Occipital lobe (tissue), 2 donors: ENCODE measurements around the gene H6PD. TPM values are rescaled to one million over a fixed set of nuclear protein-coding genes. Genes with fewer than 3 reads are reported as not detected.

Experiments used
- DNase-seq: peaks from one replicate; lab custom pipeline; 2025; lab: John Stamatoyannopoulos, UW
- total RNA-seq: library from RNA; depleted of rRNA; stranded (reverse); fragments of >200 nt; gene quantifications from one replicate; pipeline ENCODE4 v1.2.3, GENCODE V29; 2014

H6PD gene
- total RNA-seq, 1 donor from 2014 or later = 6.2 TPM

- DNase-seq = no peak
Measured at GRCh38 chr1:9204156-9204720, 30.3 kb upstream of the H6PD start.

GRCh38 chr1:9207086-9207485 is 27.5 kb upstream of the H6PD start:
- no peak for DNase-seq

GRCh38 chr1:9207715-9208114 is 26.9 kb upstream of the H6PD start:
- DNase-seq = no peak

GRCh38 chr1:9211291-9211811 is 23.2 kb upstream of the H6PD start:
- DNase-seq = no peak

- DNase-seq = no peak
Measured at GRCh38 chr1:9212735-9213134, 21.8 kb upstream of the H6PD start.

GRCh38 chr1:9213956-9214355 is 20.6 kb upstream of the H6PD start:
- DNase-seq = no peak

GRCh38 chr1:9218917-9219316 is 15.7 kb upstream of the H6PD start:
- no peak for DNase-seq

GRCh38 chr1:9222846-9223625 is 11.5 kb upstream of the H6PD start:
- DNase-seq = no peak

GRCh38 chr1:9224664-9225410 is 9.7 kb upstream of the H6PD start:
- DNase-seq = no peak

- no peak for DNase-seq
Measured at GRCh38 chr1:9225411-9225785, 9.2 kb upstream of the H6PD start.

- DNase-seq = no peak
Measured at GRCh38 chr1:9228609-9229008, 6.0 kb upstream of the H6PD start.

GRCh38 chr1:9229549-9229948 is 5.0 kb upstream of the H6PD start:
- DNase-seq = no peak

- no peak for DNase-seq
Measured at GRCh38 chr1:9230869-9231533, 3.6 kb upstream of the H6PD start.

- DNase-seq = no peak
Measured at GRCh38 chr1:9231648-9232332, 2.8 kb upstream of the H6PD start.

GRCh38 chr1:9233241-9233941 is 1.2 kb upstream of the H6PD start:
- peak; percentile 38 for DNase-seq

GRCh38 chr1:9233942-9234222 is 692 bp upstream of the H6PD start:
- DNase-seq = no peak

- DNase-seq = no peak
Measured at GRCh38 chr1:9235096-9235459, 504 bp downstream of the H6PD start.

- no peak for DNase-seq
Measured at GRCh38 chr1:9235560-9235959, 986 bp downstream of the H6PD start.

- no peak for DNase-seq
Measured at GRCh38 chr1:9238134-9238533, 3.6 kb downstream of the H6PD start.

- no peak for DNase-seq
Measured at GRCh38 chr1:9238550-9238949, 4.0 kb downstream of the H6PD start.
